Hippocampal formation (tissue), 2 donors: ENCODE results near the gene PTPRM.
"Not testable (repeated sequence)": the region's sequence is repeated elsewhere in the genome, so short reads cannot be mapped to it uniquely, and the experiment has no call there.

Experiments used
- DNase-seq, 2 donors: peaks; one replicate each; lab custom pipeline; 2025; lab: John Stamatoyannopoulos, UW

The PTPRM gene

GRCh38 chr18:7726522-7726921 lies 159.4 kb downstream of the PTPRM start:
- no peak for DNase-seq

GRCh38 chr18:7727361-7728076 lies 160.4 kb downstream of the PTPRM start:
- no peak for DNase-seq

GRCh38 chr18:7728297-7728696 lies 161.2 kb downstream of the PTPRM start:
- DNase-seq: no peak

GRCh38 chr18:7729868-7730267 lies 162.8 kb downstream of the PTPRM start:
- DNase-seq: no peak

GRCh38 chr18:7730682-7731081 lies 163.6 kb downstream of the PTPRM start:
- no peak for DNase-seq

GRCh38 chr18:7733642-7734041 lies 166.5 kb downstream of the PTPRM start:
- no peak for DNase-seq

- DNase-seq: no peak
Measured at GRCh38 chr18:7735196-7735595, 168.1 kb downstream of the PTPRM start.

GRCh38 chr18:7735626-7736175 lies 168.6 kb downstream of the PTPRM start:
- no peak for DNase-seq

GRCh38 chr18:7736526-7736925 lies 169.4 kb downstream of the PTPRM start:
- not testable (repeated sequence) for DNase-seq

GRCh38 chr18:7737550-7737949 lies 170.4 kb downstream of the PTPRM start:
- DNase-seq: no peak

- DNase-seq: no peak
Measured at GRCh38 chr18:7740821-7741220, 173.7 kb downstream of the PTPRM start.

GRCh38 chr18:7741640-7742039 lies 174.5 kb downstream of the PTPRM start:
- DNase-seq: no peak

GRCh38 chr18:7742224-7742623 lies 175.1 kb downstream of the PTPRM start:
- DNase-seq: no peak

GRCh38 chr18:7743256-7743655 lies 176.1 kb downstream of the PTPRM start:
- DNase-seq: no peak

- no peak for DNase-seq
Measured at GRCh38 chr18:7746106-7746505, 179.0 kb downstream of the PTPRM start.

- DNase-seq: no peak
Measured at GRCh38 chr18:7748251-7749007, 181.3 kb downstream of the PTPRM start.

GRCh38 chr18:7749008-7749405 lies 181.9 kb downstream of the PTPRM start:
- no peak for DNase-seq

GRCh38 chr18:7749510-7749981 lies 182.4 kb downstream of the PTPRM start:
- no peak for DNase-seq

- no peak for DNase-seq
Measured at GRCh38 chr18:7750095-7750663, 183.1 kb downstream of the PTPRM start.

GRCh38 chr18:7750966-7751365 lies 183.8 kb downstream of the PTPRM start:
- no peak for DNase-seq

GRCh38 chr18:7754258-7754657 lies 187.1 kb downstream of the PTPRM start:
- DNase-seq: no peak

- no peak for DNase-seq
Measured at GRCh38 chr18:7754725-7755181, 187.6 kb downstream of the PTPRM start.
